Thoracic aorta endothelial cell (primary cell): ENCODE results near the gene WNT6. TPM values are rescaled to one million over a fixed set of nuclear protein-coding genes. Genes with fewer than 3 reads are reported as not detected.

Experiments used
- small RNA-seq: library from RNA; depleted of rRNA; stranded (forward); fragments of <200 nt; gene quantifications from one replicate; pipeline ENCODE3, GENCODE V24; 2012
- total RNA-seq: library from RNA; depleted of rRNA; stranded (reverse); fragments of >200 nt; gene quantifications from 2 replicates; pipeline ENCODE4 v1.2.3, GENCODE V29; 2012

Gene WNT6
- total RNA-seq = not detected in 2 replicates

GRCh38 chr2:218859556-218859987 lies at the start of gene WNT6:
TSS of gene WNT6 (plus strand) at chr2:218859805. CDS start at chr2:218860038, 233 bp downstream.

GRCh38 chr2:218831378-218831990 lies 28.1 kb upstream of the WNT6 start, which contains the start of gene PRKAG3:
TSS of gene PRKAG3 (minus strand) at chr2:218831803.

DNA sequence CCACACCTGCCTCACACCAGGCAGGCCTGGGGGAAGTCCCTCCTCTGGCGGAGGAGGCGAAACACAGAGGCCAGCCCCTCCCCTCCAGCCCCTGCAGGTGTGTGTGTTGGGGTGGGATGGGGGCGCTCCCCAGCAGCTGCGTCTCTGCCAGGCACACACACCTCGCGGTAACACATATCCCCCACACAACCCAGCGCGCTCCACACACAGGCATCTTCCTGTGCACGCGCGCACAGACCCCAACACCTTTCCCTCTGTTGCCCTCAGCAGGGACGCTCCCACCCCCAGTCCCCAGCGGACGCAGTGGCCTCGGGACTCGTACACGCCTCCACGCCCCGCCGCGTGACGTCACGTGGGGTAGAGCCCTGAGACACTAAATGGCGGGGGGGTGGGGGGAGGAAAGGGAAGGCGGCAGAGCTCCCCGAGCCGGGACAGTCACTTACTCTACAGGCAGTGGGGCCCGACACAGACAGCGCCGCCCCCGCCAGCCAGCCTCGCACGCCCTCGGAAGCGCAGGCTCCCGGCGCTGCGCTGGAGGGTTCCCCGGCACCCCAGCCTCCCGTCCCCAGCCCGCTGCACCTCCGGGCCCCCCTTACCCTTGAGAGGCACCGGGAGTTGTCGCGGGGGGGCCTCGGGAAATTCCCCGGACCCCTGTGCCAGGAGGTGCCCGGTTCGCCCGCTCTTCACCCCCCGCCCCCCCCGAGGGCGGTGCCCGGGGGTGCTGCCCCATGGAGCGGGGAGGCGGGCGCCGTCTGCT lies 20.7 kb downstream of the WNT6 start, which contains the start of gene WNT10A:
Gene WNT10A (plus strand): TSS at position 751 of the 757 bp plus-strand sequence. CDS start 144 bp downstream, outside the sequence.

Small RNAs within 50 kb of the gene (small RNA-seq; reads per million reads assigned to genes)
- gene RNU6-642P = not detected

Other genes with a start within 250 kb of the WNT6 start
- gene ZNF142, start 200.2 kb upstream of the WNT6 start, total RNA-seq = 21.4 and 24.7 TPM in 2 replicates
- gene BCS1L, start 200.1 kb upstream of the WNT6 start, total RNA-seq = 44.9 and 46.7 TPM in 2 replicates
- gene RNF25, start 187.8 kb upstream of the WNT6 start, total RNA-seq = 20.3 and 24.2 TPM in 2 replicates
- 23.5 and 24.8 TPM in 2 replicates for gene STK36, start 187.7 kb upstream of the WNT6 start, total RNA-seq
- gene TTLL4, start 149.0 kb upstream of the WNT6 start, total RNA-seq = 18.9 and 21.8 TPM in 2 replicates
- 4.1 and 6.4 TPM in 2 replicates for gene CYP27A1, start 77.7 kb upstream of the WNT6 start, total RNA-seq
- gene PRKAG3, start 28.0 kb upstream of the WNT6 start, total RNA-seq = not detected in 2 replicates
- gene WNT10A, start 21.0 kb downstream of the WNT6 start, total RNA-seq = 0.07 TPM in 1 of 2 replicates, not detected in the other
- not detected in 2 replicates for gene CDK5R2, start 99.9 kb downstream of the WNT6 start, total RNA-seq
- not detected in 2 replicates for gene FEV, start 125.4 kb downstream of the WNT6 start, total RNA-seq
- not detected in 2 replicates for gene CRYBA2, start 133.6 kb downstream of the WNT6 start, total RNA-seq
- gene CFAP65, start 181.7 kb downstream of the WNT6 start, total RNA-seq = not detected in 2 replicates
- 0.13 TPM in 1 of 2 replicates, not detected in the other for gene IHH, start 201.1 kb downstream of the WNT6 start, total RNA-seq